Adrenal gland (tissue), 5 donors: ENCODE data around the gene STARD8.

Experiments used
- POLR2A ChIP-seq, 2 donors: fragments of 450-650 bp; IDR thresholded peaks; one replicate each; pipeline ENCODE4 v1.6.1; 2017; ENCODE audit warnings: antibody characterized with exemption in 2 of 2, mild to moderate bottlenecking in 2 of 2, moderate library complexity in 1 of 2
- TF ChIP-seq, protein P1 (sequence below), 6 experiments: fragments of 450-650 bp in 4 of 6; fragments of 200-600 bp in 2 of 6; sonication (generic) in 1 of 6; IDR thresholded peaks; 1 replicate in 5 of 6; 2 replicates in 1 of 6; pipeline versions ENCODE4 v1.5.1 to v1.8.0; 2016 to 2021; ENCODE audit warnings: antibody characterized with exemption in 6 of 6, mild to moderate bottlenecking in 2 of 6, moderate library complexity in 1 of 6
- donor health status: DM: no; HTN: no; CAD: no.

GRCh38 chrX:68676335-68676734 is 28.9 kb downstream of the STARD8 start:
- TF ChIP-seq, protein P1, sequence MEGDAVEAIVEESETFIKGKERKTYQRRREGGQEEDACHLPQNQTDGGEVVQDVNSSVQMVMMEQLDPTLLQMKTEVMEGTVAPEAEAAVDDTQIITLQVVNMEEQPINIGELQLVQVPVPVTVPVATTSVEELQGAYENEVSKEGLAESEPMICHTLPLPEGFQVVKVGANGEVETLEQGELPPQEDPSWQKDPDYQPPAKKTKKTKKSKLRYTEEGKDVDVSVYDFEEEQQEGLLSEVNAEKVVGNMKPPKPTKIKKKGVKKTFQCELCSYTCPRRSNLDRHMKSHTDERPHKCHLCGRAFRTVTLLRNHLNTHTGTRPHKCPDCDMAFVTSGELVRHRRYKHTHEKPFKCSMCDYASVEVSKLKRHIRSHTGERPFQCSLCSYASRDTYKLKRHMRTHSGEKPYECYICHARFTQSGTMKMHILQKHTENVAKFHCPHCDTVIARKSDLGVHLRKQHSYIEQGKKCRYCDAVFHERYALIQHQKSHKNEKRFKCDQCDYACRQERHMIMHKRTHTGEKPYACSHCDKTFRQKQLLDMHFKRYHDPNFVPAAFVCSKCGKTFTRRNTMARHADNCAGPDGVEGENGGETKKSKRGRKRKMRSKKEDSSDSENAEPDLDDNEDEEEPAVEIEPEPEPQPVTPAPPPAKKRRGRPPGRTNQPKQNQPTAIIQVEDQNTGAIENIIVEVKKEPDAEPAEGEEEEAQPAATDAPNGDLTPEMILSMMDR (IDR thresholded peaks at IDR 0.05), result no peak
- no peak for TF ChIP-seq POLR2A (IDR thresholded peaks at IDR 0.05)
